Neural cell (in vitro differentiated cells): ENCODE data around the gene ETNK1. TPM values are rescaled to one million over a fixed set of nuclear protein-coding genes. Genes with fewer than 3 reads are reported as not detected.

ENCODE experiments used
- H2AFZ ChIP-seq: fragments of 200-600, 300-800 bp; sonication (generic), shearing (Covaris generic); 2 replicates; pipeline ENCODE4 v1.6.0; 2014; ENCODE audit warnings: low read depth, mild to moderate bottlenecking, antibody characterized with exemption, low read length, moderate library complexity
- H3F3A ChIP-seq: fragments of 200-600 bp; shearing (Covaris generic); 2 replicates; pipeline ENCODE4 v1.6.1; 2016; ENCODE audit warnings: mild to moderate bottlenecking, moderate library complexity, mixed read lengths, antibody characterized with exemption, low read length; ENCODE audit not compliant: insufficient read depth, poor library complexity, severe bottlenecking
- H3K27ac ChIP-seq: fragments of 200-600, 300-800 bp; sonication (generic), shearing (Covaris generic); 2 replicates; pipeline ENCODE4 v1.5.1; 2014; ENCODE audit warnings: mild to moderate bottlenecking, low read length, moderate library complexity
- H3K27me3 ChIP-seq: fragments of 300-800, 200-600 bp; sonication (generic), shearing (Covaris generic); 2 replicates; pipeline ENCODE4 v1.6.0; 2014; ENCODE audit warnings: mild to moderate bottlenecking, low read depth, low read length, moderate library complexity; ENCODE audit not compliant: insufficient read depth
- H3K36me3 ChIP-seq: fragments of 300-800, 200-600 bp; sonication (generic), shearing (Covaris generic); 2 replicates; pipeline ENCODE4 v1.5.1; 2014; ENCODE audit warnings: mild to moderate bottlenecking, antibody characterized with exemption, low read length, moderate library complexity; ENCODE audit not compliant: insufficient read depth
- H3K4me2 ChIP-seq: fragments of 300-800, 200-600 bp; sonication (generic), shearing (Covaris generic); 2 replicates; pipeline ENCODE4 v1.6.0; 2014; ENCODE audit warnings: mild to moderate bottlenecking, low read length
- H3K4me3 ChIP-seq: fragments of 300-800, 200-600 bp; sonication (generic), shearing (Covaris generic); 2 replicates; pipeline ENCODE4 v1.5.1; 2014; ENCODE audit warnings: mild to moderate bottlenecking, low read length, moderate library complexity
- H3K79me2 ChIP-seq: fragments of 200-600 bp; shearing (Covaris generic); replicated peaks from 2 replicates; pipeline ENCODE4 v1.6.0; 2014; ENCODE audit warnings: mild to moderate bottlenecking, low read length, moderate library complexity; ENCODE audit not compliant: insufficient read depth
- H3K9ac ChIP-seq: fragments of 300-800, 200-600 bp; sonication (generic), shearing (Covaris generic); 2 replicates; pipeline ENCODE4 v1.6.1; 2016; ENCODE audit warnings: mild to moderate bottlenecking, low read length, mixed read lengths
- H3K9me2 ChIP-seq: fragments of 200-600 bp; shearing (Covaris generic); 2 replicates; pipeline ENCODE4 v1.6.1; 2016; ENCODE audit warnings: mild to moderate bottlenecking, low read length, mixed read lengths; ENCODE audit not compliant: insufficient read depth
- H3K9me3 ChIP-seq: fragments of 200-600, 300-800 bp; sonication (generic), shearing (Covaris generic); 2 replicates; pipeline ENCODE4 v1.6.1; 2016; ENCODE audit warnings: mild to moderate bottlenecking, mixed run types, low read length, moderate library complexity, mixed read lengths
- H4K20me1 ChIP-seq: fragments of 200-600 bp; shearing (Covaris generic); 2 replicates; pipeline ENCODE4 v1.6.1; 2016; ENCODE audit warnings: mild to moderate bottlenecking, mixed run types; ENCODE audit not compliant: insufficient read depth
- CTCF ChIP-seq: fragments of 450-650 bp; IDR thresholded peaks from 2 replicates; pipeline ENCODE4 v1.5.1; 2014; ENCODE audit warnings: antibody characterized with exemption, mild to moderate bottlenecking, moderate library complexity; ENCODE audit not compliant: poor library complexity, severe bottlenecking
- EP300 ChIP-seq: fragments of 450-650 bp; conservative IDR thresholded peaks from 2 replicates; pipeline ENCODE4 v1.6.1; 2014; ENCODE audit warnings: antibody characterized with exemption, mild to moderate bottlenecking, moderate library complexity; ENCODE audit not compliant: poor library complexity, severe bottlenecking
- EZH2 ChIP-seq: fragments of 200-600, 300-800 bp; shearing (Covaris generic), sonication (generic); IDR thresholded peaks from 2 replicates; pipeline ENCODE4 v1.6.1; 2014; ENCODE audit warnings: antibody characterized with exemption, low read length, borderline replicate concordance, mild to moderate bottlenecking; ENCODE audit not compliant: insufficient read depth, poor library complexity, severe bottlenecking
- MXI1 ChIP-seq: fragments of 450-650 bp; conservative IDR thresholded peaks from 2 replicates; pipeline ENCODE4 v1.6.1; 2014; ENCODE audit warnings: antibody characterized with exemption, mild to moderate bottlenecking; ENCODE audit not compliant: poor library complexity, severe bottlenecking
- POLR2AphosphoS5 ChIP-seq: IDR thresholded peaks from 2 replicates; pipeline ENCODE4 v1.6.1; 2012
- RAD21 ChIP-seq: fragments of 450-650 bp; conservative IDR thresholded peaks from 2 replicates; pipeline ENCODE4 v1.6.1; 2014; ENCODE audit warnings: antibody characterized with exemption, mild to moderate bottlenecking, moderate library complexity
- REST ChIP-seq: IDR thresholded peaks from 2 replicates; pipeline ENCODE4 v1.6.1; 2012; ENCODE audit warnings: borderline replicate concordance
- SMC3 ChIP-seq: fragments of 450-650 bp; conservative IDR thresholded peaks from 2 replicates; pipeline ENCODE4 v1.6.1; 2014; ENCODE audit warnings: antibody characterized with exemption, mild to moderate bottlenecking, moderate library complexity; ENCODE audit not compliant: poor library complexity
- TAF1 ChIP-seq: IDR thresholded peaks from 2 replicates; pipeline ENCODE4 v1.6.1; 2012; ENCODE audit warnings: low read depth
- polyA plus RNA-seq: library from polyadenylated mRNA; depleted of rRNA; stranded (reverse); fragments of >200 nt; gene quantifications from 2 replicates; pipeline ENCODE4 v1.2.3, GENCODE V29; 2014

ETNK1 gene
- polyA plus RNA-seq, 1 donor from 2014 or later, result 78.5 TPM

GRCh38 chr12:22729431-22729956 is 104.5 kb downstream of the ETNK1 start:
- Histone ChIP-seq H3K36me3 (no peaks in the 10 kb centered on the region), H4K20me1 (no peaks in the 10 kb centered on the region), H3K27me3 (no peaks in the 10 kb centered on the region), H3K9me3 (no peaks in the 10 kb centered on the region), H3F3A (no peaks in the 10 kb centered on the region), H3K4me3 (no peak overlapping the region), H3K9me2 (no peaks in the 10 kb centered on the region), H3K27ac (no peak overlapping the region), H3K4me2 (no peak overlapping the region), H3K79me2 (no peaks in the 10 kb centered on the region), H2AFZ (no peak overlapping the region), H3K9ac (no peak overlapping the region)
- TF ChIP-seq MXI1 (no peak), POLR2AphosphoS5 (no peak), CTCF (no peak)

- Histone ChIP-seq H3K36me3 (no peaks in the 10 kb centered on the region), H3F3A (no peaks in the 10 kb centered on the region), H3K79me2 (no peaks in the 10 kb centered on the region), H4K20me1 (no peaks in the 10 kb centered on the region), H3K27me3 (no peaks in the 10 kb centered on the region), H3K9me3 (no peaks in the 10 kb centered on the region), H3K9me2 (no peaks in the 10 kb centered on the region), H3K9ac (no peak overlapping the region), H3K4me3 (no peak overlapping the region), H3K4me2 (no peak overlapping the region), H3K27ac (no peak overlapping the region), H2AFZ (no peak overlapping the region)
- no peak for TF ChIP-seq EP300
- TF ChIP-seq REST, result no peak
- TF ChIP-seq MXI1, result no peak
- TF ChIP-seq CTCF, result no peak
- no peak for TF ChIP-seq EZH2
- no peak for TF ChIP-seq TAF1
- TF ChIP-seq SMC3, result no peak
- no peak for TF ChIP-seq RAD21
- no peak for TF ChIP-seq POLR2AphosphoS5
These were observed 105.0 kb downstream of the ETNK1 start for GRCh38 chr12:22729957-22730443.
